Activated T-cell treated with anti-CD3 and anti-CD28 coated beads, Interleukin-2, amount 50 U/mL, for 48 hours (primary cell): ENCODE results near the gene TTLL10.
"Not testable (repeated sequence)": the region's sequence is repeated elsewhere in the genome, so short reads cannot be mapped to it uniquely, and the experiment has no call there.

Experiments used
- DNase-seq, 2 experiments: peaks; one replicate each; pipeline ENCODE4 v3.0.0-alpha.2; 2020

Gene TTLL10

GRCh38 chr1:1141911-1142250 is 31.8 kb upstream of the TTLL10 start:
- DNase-seq: no peak

GRCh38 chr1:1142352-1142751 is 31.3 kb upstream of the TTLL10 start:
- DNase-seq: peak; percentile 61 to 64

GRCh38 chr1:1142844-1143243 is 30.8 kb upstream of the TTLL10 start:
- peak in 1 of 2 experiments; percentile 33 for DNase-seq

GRCh38 chr1:1143636-1144035 is 30.0 kb upstream of the TTLL10 start:
- peak; percentile 33 to 35 for DNase-seq

GRCh38 chr1:1144122-1144842 is 29.4 kb upstream of the TTLL10 start:
- DNase-seq: peak; percentile 76 to 77

GRCh38 chr1:1144843-1145546 is 28.7 kb upstream of the TTLL10 start:
- DNase-seq: no peak

GRCh38 chr1:1145547-1145914 is 28.1 kb upstream of the TTLL10 start:
- DNase-seq: no peak

- DNase-seq: no peak
These were observed 27.7 kb upstream of the TTLL10 start for GRCh38 chr1:1146026-1146425.

- no peak for DNase-seq
These were observed 27.1 kb upstream of the TTLL10 start for GRCh38 chr1:1146596-1146995.

GRCh38 chr1:1148061-1148460 is 25.6 kb upstream of the TTLL10 start:
- no peak for DNase-seq

- no peak for DNase-seq
These were observed 25.1 kb upstream of the TTLL10 start for GRCh38 chr1:1148569-1148968.

GRCh38 chr1:1149416-1149815 is 24.3 kb upstream of the TTLL10 start:
- DNase-seq: no peak

- no peak for DNase-seq
These were observed 23.6 kb upstream of the TTLL10 start for GRCh38 chr1:1150100-1150499.

GRCh38 chr1:1151306-1151705 is 22.4 kb upstream of the TTLL10 start:
- DNase-seq: no peak

GRCh38 chr1:1152431-1152830 is 21.2 kb upstream of the TTLL10 start:
- not testable (repeated sequence) for DNase-seq

GRCh38 chr1:1153215-1153614 is 20.5 kb upstream of the TTLL10 start:
- DNase-seq: not testable (repeated sequence)

- DNase-seq: no peak
These were observed 19.8 kb upstream of the TTLL10 start for GRCh38 chr1:1153874-1154273.

GRCh38 chr1:1155258-1155657 is 18.4 kb upstream of the TTLL10 start:
- no peak for DNase-seq

GRCh38 chr1:1156140-1157032 is 17.3 kb upstream of the TTLL10 start:
- DNase-seq: no peak

- DNase-seq: no peak
These were observed 16.7 kb upstream of the TTLL10 start for GRCh38 chr1:1157033-1157365.

- peak; percentile 77 to 80 for DNase-seq
These were observed 16.2 kb upstream of the TTLL10 start for GRCh38 chr1:1157426-1157913.

GRCh38 chr1:1157914-1158710 is 15.6 kb upstream of the TTLL10 start:
- DNase-seq: peak; percentile 58 to 65
